ENCODE results near the gene PARVG. TPM values are rescaled to one million over a fixed set of nuclear protein-coding genes. Genes with fewer than 3 reads are reported as not detected.

The PARVG gene
- total and polyA plus RNA-seq, 2 of the 8 experiments (the other 6 are each of a cell fraction or from before 2014, with no cell fraction given), result 0.37 to 1.5 TPM

GRCh38 chr22:44231233-44231632 lies 50.5 kb downstream of the PARVG start:
- no peak overlapping the region for H2AFZ ChIP-seq (ENCODE audit: low read length)
- H3K27me3 ChIP-seq (replicated peaks in 1 of 4; ENCODE audit: control insufficient read depth in 3 of 4, extremely low read depth in 1 of 4, insufficient read depth in 3 of 4, low read length in 3 of 4), result no peaks in the 10 kb centered on the region
- DNase-seq (ENCODE audit: low read depth in 1 of 2, low spot score in 2 of 2) (no peak), FAIRE-seq (no peak)
- H4K20me1 ChIP-seq (replicated peaks in 1 of 2; ENCODE audit: control insufficient read depth in 1 of 2, insufficient read depth in 2 of 2, low read length in 2 of 2), result no peaks in the 10 kb centered on the region
- H2BK120ac ChIP-seq (replicated peaks; ENCODE audit: low read depth, low read length), result no peak overlapping the region
- no peak overlapping the region for H2BK5ac ChIP-seq (ENCODE audit: low read depth, low read length)
- no peak overlapping the region for H3K9ac ChIP-seq (replicated peaks in 1 of 4; ENCODE audit: extremely low read depth in 1 of 4, low read depth in 3 of 4, low read length in 3 of 4)
- H3K4me2 ChIP-seq (ENCODE audit: insufficient read depth in 1 of 2, low read depth in 2 of 2, low read length in 2 of 2), result no peak overlapping the region
- no peak overlapping the region for H3K14ac ChIP-seq (ENCODE audit: insufficient read length)
- no peaks in the 10 kb centered on the region for H3K36me3 ChIP-seq (ENCODE audit: control insufficient read depth in 2 of 4, insufficient read depth in 4 of 4, low read length in 3 of 4)
- H2AK5ac ChIP-seq (ENCODE audit: low read depth, low read length), result no peak overlapping the region
- no peak overlapping the region for H4K8ac ChIP-seq (ENCODE audit: extremely low read depth, insufficient read depth, low read length)
- no peak overlapping the region for H3K27ac ChIP-seq (ENCODE audit: low read depth, low read length)
- WGBS, 2 experiments (ENCODE audit: extremely low coverage in 1 of 2, insufficient coverage in 1 of 2, insufficient read length in 1 of 2, insufficient replicate concordance in 2 of 2, low coverage in 1 of 2, low lambda C conversion rate in 2 of 2, missing lambda C conversion rate in 1 of 2), result 88% methylated on average over 4 of the region's 4 CpGs; no CpG with 5 or more reads in 1 of the 2 experiments
- no peak overlapping the region for H3K4ac ChIP-seq (replicated peaks; ENCODE audit: insufficient read length, low read depth, low read length)
- ChIA-PET CTCF (ENCODE audit: partially characterized antibody) (interaction anchor here (0.6 to 1.4 kb wide), 2 partner anchors 139 to 238 kb away, joined by 3 read pairs; no protein-coding TSS in a partner anchor), POLR2A (ENCODE audit: partially characterized antibody) (no interaction called here)
- no peak overlapping the region for H3K4me3 ChIP-seq (ENCODE audit: extremely low read depth in 1 of 4, insufficient read depth in 2 of 4, low read depth in 3 of 4, low read length in 4 of 4)
- no peaks in the 10 kb centered on the region for H3K4me1 ChIP-seq (replicated peaks in 1 of 4; ENCODE audit: control insufficient read depth in 3 of 4, insufficient read depth in 4 of 4, low read length in 3 of 4)
- H4K91ac ChIP-seq (replicated peaks; ENCODE audit: insufficient read length, low read length), result no peak overlapping the region
- peaks cover 3 to 7% of the 10 kb centered on the region in 2 experiments; a peak in 1 of 4 replicates for H3K9me3 ChIP-seq (ENCODE audit: insufficient read depth in 2 of 2, low read depth in 1 of 2, low read length in 1 of 2)
- H3K18ac ChIP-seq (ENCODE audit: extremely low read depth, low read length), result no peak overlapping the region
- H3K56ac ChIP-seq (replicated peaks; ENCODE audit: insufficient read length, low read depth, low read length), result no peak overlapping the region
- no peak overlapping the region for H2BK20ac ChIP-seq (ENCODE audit: low read length)
- no peak overlapping the region for H2BK15ac ChIP-seq (ENCODE audit: low read length)
- H3K79me1 ChIP-seq (ENCODE audit: low read depth, low read length), result no peaks in the 10 kb centered on the region
- no peaks in the 10 kb centered on the region for H3K23me2 ChIP-seq (ENCODE audit: low read depth, low read length)
- no peak overlapping the region for H4K5ac ChIP-seq (ENCODE audit: insufficient read length, low read depth, low read length)
- no peak overlapping the region for H2BK12ac ChIP-seq (ENCODE audit: low read depth, low read length)
- no peak overlapping the region for H3K23ac ChIP-seq (ENCODE audit: insufficient read length)
- H3K79me2 ChIP-seq (ENCODE audit: control insufficient read depth in 1 of 2, insufficient read depth in 2 of 2, low read length in 2 of 2), result no peaks in the 10 kb centered on the region
- TF ChIP-seq SIX5 (IDR thresholded peaks at IDR 0.05; ENCODE audit: low read depth, low read length) (no peak), EGR1 (IDR thresholded peaks at IDR 0.05; ENCODE audit: borderline replicate concordance, low read depth, low read length) (no peak), TAF7 (optimal IDR thresholded peaks at IDR 0.05; ENCODE audit: borderline replicate concordance, low read depth, low read length) (no peak), CEBPB (IDR thresholded peaks at IDR 0.05; ENCODE audit: low read depth, low read length) (no peak), BRCA1 (IDR thresholded peaks at IDR 0.05; ENCODE audit: low read depth, low read length) (no peak), FOSL1 (IDR thresholded peaks at IDR 0.05; ENCODE audit: insufficient read depth, low read depth, low read length) (no peak), HDAC6 (IDR thresholded peaks at IDR 0.05; ENCODE audit: low read depth, low read length) (no peak), SRF (IDR thresholded peaks at IDR 0.05; ENCODE audit: low read depth, low read length) (no peak), MAX (IDR thresholded peaks at IDR 0.05) (no peak), CREB1 (IDR thresholded peaks at IDR 0.05) (no peak), CTCF (IDR thresholded peaks at IDR 0.05; ENCODE audit: control extremely low read depth in 1 of 3, insufficient read depth in 1 of 3, low read depth in 1 of 3, low read length in 3 of 3) (no peak), CBX8 (IDR thresholded peaks at IDR 0.05; ENCODE audit: borderline replicate concordance, low read depth, low read length) (no peak), KDM5A (IDR thresholded peaks at IDR 0.05; ENCODE audit: low read length) (no peak)
